ENCODE results near the gene UACA. TPM values are rescaled to one million over a fixed set of nuclear protein-coding genes. Genes with fewer than 3 reads are reported as not detected.

UACA gene
- total RNA-seq, 1 experiment from 2014 or later, result 38.0 TPM

- Histone ChIP-seq H3K79me2 (ENCODE audit: insufficient read depth, low read length) (no peaks in the 10 kb centered on the region), H3K18ac (ENCODE audit: insufficient read length, low read depth, low read length) (no peak overlapping the region), H3K27me3 (ENCODE audit: insufficient read depth, low read length) (no peaks in the 10 kb centered on the region), H2AK5ac (ENCODE audit: insufficient read length, low read length) (no peak overlapping the region), H4K5ac (ENCODE audit: insufficient read length, low read depth, low read length) (no peak overlapping the region), H3K9me3 (ENCODE audit: control insufficient read depth, low read depth, low read length) (no peaks in the 10 kb centered on the region), H3K27ac (ENCODE audit: insufficient read length, low read depth, low read length) (no peak overlapping the region), H3T11ph (ENCODE audit: low read length) (no peak overlapping the region), H2BK20ac (ENCODE audit: low read depth, low read length, poor library complexity, severe bottlenecking) (no peak overlapping the region), H3K56ac (ENCODE audit: insufficient read length, low read depth, low read length) (no peak overlapping the region), H4K8ac (replicated peaks; ENCODE audit: insufficient read length, low read depth, low read length) (no peak overlapping the region), H3K4me2 (ENCODE audit: insufficient read depth, insufficient read length, low read length) (no peak overlapping the region), H2BK15ac (ENCODE audit: low read depth, low read length) (no peak overlapping the region), H3K14ac (ENCODE audit: insufficient read depth, low read length) (no peak overlapping the region), H2BK120ac (ENCODE audit: low read depth, low read length, poor library complexity, severe bottlenecking) (no peak overlapping the region), H4K20me1 (ENCODE audit: control insufficient read depth, insufficient read depth, insufficient read length) (no peaks in the 10 kb centered on the region), H4K91ac (ENCODE audit: insufficient read length, low read depth, low read length) (no peak overlapping the region), H2BK12ac (ENCODE audit: insufficient read length, low read depth, low read length) (no peak overlapping the region), H3K4ac (ENCODE audit: low read depth, low read length) (no peak overlapping the region), H2AFZ (ENCODE audit: low read length) (no peak overlapping the region), H3K23me2 (ENCODE audit: insufficient read length, low read depth, low read length, poor library complexity, severe bottlenecking) (no peaks in the 10 kb centered on the region), H3K23ac (ENCODE audit: insufficient read length, low read depth, low read length) (no peak overlapping the region), H3K4me1 (ENCODE audit: insufficient read depth, low read length) (no peaks in the 10 kb centered on the region; the same call in 1 of the 2 replicates), H3K9ac (ENCODE audit: extremely low read depth, insufficient read length, low read length) (no peak overlapping the region), H2BK5ac (ENCODE audit: insufficient read length, low read length) (no peak overlapping the region), H3K79me1 (ENCODE audit: insufficient read depth, low read depth, low read length, poor library complexity, severe bottlenecking) (no peaks in the 10 kb centered on the region)
- Mint-ChIP-seq H3K4me3 (no peak overlapping the region), H3K4me1 (peaks cover 6 to 7% of the 10 kb centered on the region in 2 experiments; a peak in 2 of 4 replicates), H3K27me3 (ENCODE audit: low read depth) (peaks cover 3% of the 10 kb centered on the region; the same call in 1 of the 2 replicates), H3K9me3 (no peaks in the 10 kb centered on the region), H3K27ac (no peak overlapping the region; a peak in 1 of 7 replicates), H3K36me3 (ENCODE audit: insufficient read depth in 1 of 3, low read depth in 3 of 3) (no peaks in the 10 kb centered on the region)
- no peak for DNase-seq
- no peak for TF ChIP-seq CTCF (conservative IDR thresholded peaks at IDR 0.05)
- no CpG with 5 or more reads among the region's 12 CpGs for WGBS (ENCODE audit: extremely low coverage, insufficient read length, low lambda C conversion rate)
These were observed 31.4 kb upstream of the UACA start for GRCh38 chr15:70794596-70795310.

Measured in H9 (cell line).